ENCODE results near the gene LCA5. TPM values are rescaled to one million over a fixed set of nuclear protein-coding genes. Genes with fewer than 3 reads are reported as not detected.

LCA5 gene
- total and polyA plus RNA-seq, 2 experiments from 2014 or later: 2.4 to 5.6 TPM

DNA sequence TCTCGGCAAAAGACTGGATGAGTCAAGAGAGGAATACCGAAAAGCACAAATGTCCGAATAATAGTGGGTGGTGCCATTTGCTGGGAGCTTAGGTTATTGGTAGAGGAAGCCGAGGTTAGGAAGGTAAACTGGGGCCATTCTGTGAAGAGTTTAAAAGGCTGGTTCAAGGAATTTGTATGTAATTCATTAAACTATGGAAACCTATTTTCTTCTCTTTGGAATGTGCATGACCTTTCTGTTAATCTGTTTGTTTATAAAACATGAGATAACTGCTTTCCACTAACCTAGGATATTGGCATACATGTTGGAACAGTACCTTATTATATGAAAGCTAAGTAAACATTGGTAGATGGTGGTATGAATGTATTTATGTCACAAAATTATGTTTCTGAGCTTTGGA is 71.8 kb downstream of the LCA5 start:
- no peak for TF ChIP-seq EZH2phosphoT487 (IDR thresholded peaks at IDR 0.05; ENCODE audit: low read depth, severe bottlenecking, unreplicated experiment)
- TF ChIP-seq CTCF (IDR thresholded peaks at IDR 0.05; ENCODE audit: poor library complexity): no peak
- no peak for TF ChIP-seq EZH2 (IDR thresholded peaks at IDR 0.05; ENCODE audit: borderline replicate concordance)
- H3K4me1 ChIP-seq (ENCODE audit: insufficient read depth): peaks cover 29% of the 10 kb centered on the region
- H2AFZ ChIP-seq: no peak overlapping the region
- no peaks in the 10 kb centered on the region for H3K9me2 ChIP-seq (replicated peaks; ENCODE audit: insufficient read depth)
- H3K27ac ChIP-seq: no peak overlapping the region
- no peak overlapping the region for H3K4me3 ChIP-seq
- H3K27me3 ChIP-seq: no peaks in the 10 kb centered on the region
- H3K36me3 ChIP-seq (replicated peaks; ENCODE audit: insufficient read depth, low read depth): no peaks in the 10 kb centered on the region
- no peak for DNase-seq (ENCODE audit: low spot score)
- no peaks in the 10 kb centered on the region for H3K79me2 ChIP-seq
- H3K4me2 ChIP-seq: no peak overlapping the region
- no peaks in the 10 kb centered on the region for H4K20me1 ChIP-seq (ENCODE audit: insufficient read depth, poor library complexity, severe bottlenecking)
- 66% methylated on average over 4 of the region's 4 CpGs for WGBS (ENCODE audit: low lambda C conversion rate, missing lambda C conversion rate)
- no peaks in the 10 kb centered on the region for H3K9me3 ChIP-seq (ENCODE audit: low read depth)

DNA sequence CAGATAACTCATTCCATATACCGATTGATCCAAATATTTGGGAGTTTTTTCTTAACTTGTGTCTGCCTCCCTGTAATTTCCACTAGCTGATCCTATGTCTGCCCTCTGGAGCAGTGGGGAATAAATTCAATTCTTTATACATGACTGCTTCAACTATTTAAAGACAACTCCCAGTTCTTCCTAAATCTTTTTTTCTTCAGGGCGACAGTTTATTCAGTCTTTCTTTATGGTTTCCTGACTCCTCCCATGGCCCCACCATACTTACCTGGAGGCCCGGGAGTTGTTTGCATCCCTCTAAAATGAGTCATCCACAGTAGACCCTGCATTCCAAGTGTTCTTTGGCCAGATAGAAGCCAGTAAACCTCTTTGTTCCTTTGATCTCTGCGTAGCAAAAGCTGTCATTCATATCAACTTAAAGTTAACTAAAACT is 73.6 kb downstream of the LCA5 start:
- no peaks in the 10 kb centered on the region for H3K9me2 ChIP-seq (replicated peaks; ENCODE audit: insufficient read depth)
- peak; percentile 74 for DNase-seq (ENCODE audit: low spot score)
- WGBS (ENCODE audit: low lambda C conversion rate, missing lambda C conversion rate): 29% methylated on average over 4 of the region's 4 CpGs
- H2AFZ ChIP-seq: no peak overlapping the region
- no peaks in the 10 kb centered on the region for H3K9me3 ChIP-seq (ENCODE audit: low read depth)
- H3K36me3 ChIP-seq (replicated peaks; ENCODE audit: insufficient read depth, low read depth): no peaks in the 10 kb centered on the region
- no peaks in the 10 kb centered on the region for H3K79me2 ChIP-seq
- H3K27me3 ChIP-seq: no peaks in the 10 kb centered on the region
- no peak overlapping the region for H3K4me3 ChIP-seq
- TF ChIP-seq CTCF (IDR thresholded peaks at IDR 0.05; ENCODE audit: poor library complexity): no peak
- TF ChIP-seq EZH2 (IDR thresholded peaks at IDR 0.05; ENCODE audit: borderline replicate concordance): no peak
- no peak for TF ChIP-seq EZH2phosphoT487 (IDR thresholded peaks at IDR 0.05; ENCODE audit: low read depth, severe bottlenecking, unreplicated experiment)
- H4K20me1 ChIP-seq (ENCODE audit: insufficient read depth, poor library complexity, severe bottlenecking): no peaks in the 10 kb centered on the region
- peak overlapping the region; percentile 51 for H3K4me2 ChIP-seq
- H3K27ac ChIP-seq: peak overlapping the region; percentile 72
- peaks cover 24% of the 10 kb centered on the region for H3K4me1 ChIP-seq (ENCODE audit: insufficient read depth)

DNA sequence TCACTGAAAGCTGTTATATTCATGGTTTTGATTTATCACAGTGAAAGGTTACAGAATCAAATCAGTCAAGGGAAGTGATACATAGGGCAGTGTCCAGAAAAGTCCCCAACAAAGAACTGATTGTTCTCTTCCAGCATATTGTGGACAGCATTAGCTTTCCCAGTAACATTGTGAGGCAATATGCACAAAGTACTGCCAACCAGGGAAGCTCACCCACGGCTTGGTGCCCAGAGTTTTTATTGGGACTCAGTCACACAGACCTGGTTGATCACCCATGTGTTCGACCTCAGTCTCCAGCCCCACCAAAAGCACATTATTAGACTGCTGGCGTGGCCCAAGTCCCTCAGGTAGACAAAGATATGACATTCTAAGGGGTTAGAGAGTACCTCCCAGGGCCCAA is 76.0 kb downstream of the LCA5 start:
- WGBS (ENCODE audit: low lambda C conversion rate, missing lambda C conversion rate): 85% methylated on average over 3 of the region's 3 CpGs
- no peaks in the 10 kb centered on the region for H3K9me2 ChIP-seq (replicated peaks; ENCODE audit: insufficient read depth)
- TF ChIP-seq CTCF (IDR thresholded peaks at IDR 0.05; ENCODE audit: poor library complexity): no peak
- no peak for TF ChIP-seq EZH2 (IDR thresholded peaks at IDR 0.05; ENCODE audit: borderline replicate concordance)
- TF ChIP-seq EZH2phosphoT487 (IDR thresholded peaks at IDR 0.05; ENCODE audit: low read depth, severe bottlenecking, unreplicated experiment): no peak
- H3K4me2 ChIP-seq: no peak overlapping the region
- no peaks in the 10 kb centered on the region for H4K20me1 ChIP-seq (ENCODE audit: insufficient read depth, poor library complexity, severe bottlenecking)
- no peak for DNase-seq (ENCODE audit: low spot score)
- H3K36me3 ChIP-seq (replicated peaks; ENCODE audit: insufficient read depth, low read depth): no peaks in the 10 kb centered on the region
- no peaks in the 10 kb centered on the region for H3K9me3 ChIP-seq (ENCODE audit: low read depth)
- H3K4me3 ChIP-seq: no peak overlapping the region
- H3K4me1 ChIP-seq (ENCODE audit: insufficient read depth): peaks cover 24% of the 10 kb centered on the region
- no peaks in the 10 kb centered on the region for H3K79me2 ChIP-seq
- H2AFZ ChIP-seq: no peak overlapping the region
- H3K27ac ChIP-seq: no peak overlapping the region
- no peaks in the 10 kb centered on the region for H3K27me3 ChIP-seq

DNA sequence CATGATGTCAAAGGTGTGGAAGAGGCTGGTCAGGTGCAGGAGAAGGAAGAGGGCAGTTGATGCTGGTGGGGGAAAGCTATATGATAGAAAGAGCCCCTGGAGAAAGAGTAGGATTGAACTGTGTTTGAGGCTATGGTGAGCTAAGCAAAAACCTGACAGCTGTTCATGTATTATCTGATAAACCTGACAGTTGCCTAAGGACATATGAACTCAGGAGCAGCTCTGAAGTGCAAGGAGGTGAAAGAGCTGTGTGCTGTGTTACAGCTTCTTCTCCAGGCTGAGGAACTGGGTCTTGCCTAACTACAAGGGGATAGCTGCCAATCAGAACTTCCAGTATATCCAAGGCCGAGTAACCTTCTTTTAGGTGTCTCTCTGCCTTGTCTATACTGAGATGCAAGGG is 81.8 kb downstream of the LCA5 start:
- 72% methylated on average over 1 of the region's 1 CpG for WGBS (ENCODE audit: low lambda C conversion rate, missing lambda C conversion rate)

More for the DNA sequence above, 81.8 kb downstream of the LCA5 start:
- Histone ChIP-seq H3K9me2 (replicated peaks; ENCODE audit: insufficient read depth) (no peaks in the 10 kb centered on the region), H3K4me1 (ENCODE audit: insufficient read depth) (no peaks in the 10 kb centered on the region), H2AFZ (no peak overlapping the region), H3K27ac (no peak overlapping the region), H3K27me3 (no peaks in the 10 kb centered on the region), H3K36me3 (replicated peaks; ENCODE audit: insufficient read depth, low read depth) (no peaks in the 10 kb centered on the region), H3K4me3 (no peak overlapping the region), H4K20me1 (ENCODE audit: insufficient read depth, poor library complexity, severe bottlenecking) (no peaks in the 10 kb centered on the region), H3K79me2 (no peaks in the 10 kb centered on the region), H3K4me2 (no peak overlapping the region), H3K9me3 (ENCODE audit: low read depth) (no peaks in the 10 kb centered on the region)
- no peak for DNase-seq (ENCODE audit: low spot score)
- TF ChIP-seq EZH2phosphoT487 (IDR thresholded peaks at IDR 0.05; ENCODE audit: low read depth, severe bottlenecking, unreplicated experiment) (no peak), CTCF (IDR thresholded peaks at IDR 0.05; ENCODE audit: poor library complexity) (no peak), EZH2 (IDR thresholded peaks at IDR 0.05; ENCODE audit: borderline replicate concordance) (no peak)
